Right ventricle myocardium superior (tissue), 1 donor: ENCODE measurements around the gene SEMA3F. TPM values are rescaled to one million over a fixed set of nuclear protein-coding genes. Genes with fewer than 3 reads are reported as not detected.
"Not testable (repeated sequence)": the region's sequence is repeated elsewhere in the genome, so short reads cannot be mapped to it uniquely, and the experiment has no call there.

Experiments used
- ATAC-seq: fragments of 200-7000 bp; cut with Tn5 transposase; one replicate; pipeline ENCODE4 v1.9.1; 2020; ENCODE audit warnings: mild to moderate bottlenecking; ENCODE audit not compliant: poor library complexity
- DNase-seq: peaks from one replicate; pipeline ENCODE4 v3.0.0-alpha.2; 2020
- intact Hi-C: fragments of 100-400 bp; cut with DNase I; formaldehyde crosslinking; loops from one replicate; pipeline ENCODE4 v1.11.2; 2022
- total RNA-seq: library from RNA; stranded (reverse); fragmentation: NEBNext Ultra II Directional; extraction: Animal tissue kit (Norgen Biotek cat#: 25700); gene quantifications from one replicate; pipeline ENCODE4 v1.2.1, GENCODE V29; 2021
- donor health status: DM: no; HTN: yes; CAD: no; lungs with severe emphysema.

SEMA3F gene
- total RNA-seq, 1 donor from 2014 or later = 10.8 TPM

DNA sequence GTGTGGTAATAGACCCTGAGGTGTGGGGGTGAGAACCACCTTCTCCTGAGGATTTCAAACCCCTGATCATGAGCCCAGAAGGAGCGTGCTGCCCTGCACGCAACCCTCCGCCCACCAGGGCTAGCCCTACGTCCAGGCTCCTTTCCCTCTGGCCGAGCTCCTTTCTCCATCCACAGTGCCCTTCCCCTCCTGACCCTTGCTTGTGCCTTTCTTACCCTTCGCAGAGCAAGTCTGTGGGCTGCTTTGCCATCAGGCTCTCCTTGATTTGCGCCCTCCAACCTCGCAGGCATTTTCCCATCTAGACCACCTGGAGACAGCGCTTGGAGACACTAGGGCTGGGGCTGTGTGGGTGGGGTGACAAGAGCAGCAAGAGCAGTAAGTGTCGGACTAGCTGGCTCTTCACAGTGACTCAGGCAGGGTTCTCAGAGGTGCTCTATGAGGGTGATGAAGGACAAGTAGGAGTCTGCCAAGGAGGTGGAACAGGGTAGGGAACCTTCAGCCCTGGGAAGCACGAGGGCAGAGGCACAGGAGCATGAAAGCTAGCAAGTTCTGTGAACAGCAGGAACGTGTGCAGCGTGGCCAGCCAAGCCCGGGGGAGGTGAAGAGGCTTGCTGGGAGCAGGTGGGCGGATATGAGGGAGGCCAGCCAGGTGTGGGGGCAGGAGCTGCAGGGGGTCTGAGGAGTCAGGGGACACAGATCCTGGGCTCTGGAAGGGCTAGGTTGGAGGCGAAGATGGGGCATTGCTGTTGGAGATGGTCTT lies 47.4 kb downstream of the SEMA3F start:
- intact Hi-C loops = no loop called here
- ATAC-seq = no peak
- DNase-seq = no peak

GRCh38 chr3:50203113-50203808 lies 48.1 kb downstream of the SEMA3F start:
- intact Hi-C loops = no loop called here
- DNase-seq (no peak), ATAC-seq (no peak)

DNA sequence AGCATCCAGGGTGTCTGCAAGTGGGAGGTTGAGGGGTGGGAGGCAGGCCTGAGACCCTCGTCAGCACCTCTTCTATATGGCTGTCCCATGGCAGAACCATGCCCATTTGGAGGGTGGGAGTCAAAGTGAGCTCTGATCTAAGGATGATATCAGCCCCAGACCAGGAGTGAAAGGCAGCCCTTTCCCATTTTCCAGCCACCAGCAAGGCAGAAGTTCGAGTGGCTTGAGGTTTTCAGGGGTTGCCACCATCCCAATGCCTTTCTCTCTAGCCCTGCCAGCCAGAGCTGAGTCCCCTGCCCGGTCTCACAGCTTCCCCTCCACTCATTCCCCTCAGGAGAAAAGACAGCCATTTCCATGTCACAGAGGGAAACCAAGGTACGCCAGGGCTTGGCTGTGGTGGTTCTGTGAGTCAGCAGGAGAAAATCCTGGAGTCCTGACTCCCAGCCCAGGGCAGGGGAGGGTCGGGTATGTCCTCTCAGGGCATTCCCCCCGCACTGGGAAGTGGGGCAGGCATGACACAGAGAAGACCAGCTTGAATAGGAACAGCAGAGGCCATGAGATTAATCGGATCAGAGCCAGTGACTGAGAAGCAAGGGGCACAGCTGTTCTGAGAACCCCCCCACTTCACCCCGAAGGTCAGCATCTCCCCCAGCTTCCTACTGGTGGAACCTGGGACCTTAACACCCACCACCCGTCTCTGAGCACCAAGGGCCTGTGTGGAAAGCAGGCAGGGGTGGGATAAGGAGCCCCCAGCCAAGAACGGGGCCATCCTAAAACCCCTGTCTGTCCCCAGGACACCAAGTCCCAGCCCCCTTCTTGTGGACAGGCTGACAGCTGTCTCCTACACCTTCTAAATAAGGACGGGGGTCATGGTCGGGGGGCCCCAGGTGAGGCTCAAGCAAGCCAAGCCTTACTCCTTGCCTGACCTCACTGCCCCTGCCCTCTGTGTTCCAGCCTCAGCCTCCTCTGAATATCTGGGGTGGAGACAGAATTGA lies 49.0 kb downstream of the SEMA3F start:
- no peak for ATAC-seq
- DNase-seq = no peak
- intact Hi-C loops = no loop called here

- ATAC-seq = peak; percentile 91
- no peak for DNase-seq
- intact Hi-C loops = no loop called here
Measured at GRCh38 chr3:50204804-50205412, 49.8 kb downstream of the SEMA3F start, which contains the start of gene SLC38A3. Gene SLC38A3 (plus strand): TSS chr3:50205271. CDS start chr3:50214200, 8,929 bp downstream.

- DNase-seq = peak; percentile 69
- peak; percentile 79 for ATAC-seq
- intact Hi-C loops = no loop called here
Measured at GRCh38 chr3:50205413-50206276, 50.5 kb downstream of the SEMA3F start.

DNA sequence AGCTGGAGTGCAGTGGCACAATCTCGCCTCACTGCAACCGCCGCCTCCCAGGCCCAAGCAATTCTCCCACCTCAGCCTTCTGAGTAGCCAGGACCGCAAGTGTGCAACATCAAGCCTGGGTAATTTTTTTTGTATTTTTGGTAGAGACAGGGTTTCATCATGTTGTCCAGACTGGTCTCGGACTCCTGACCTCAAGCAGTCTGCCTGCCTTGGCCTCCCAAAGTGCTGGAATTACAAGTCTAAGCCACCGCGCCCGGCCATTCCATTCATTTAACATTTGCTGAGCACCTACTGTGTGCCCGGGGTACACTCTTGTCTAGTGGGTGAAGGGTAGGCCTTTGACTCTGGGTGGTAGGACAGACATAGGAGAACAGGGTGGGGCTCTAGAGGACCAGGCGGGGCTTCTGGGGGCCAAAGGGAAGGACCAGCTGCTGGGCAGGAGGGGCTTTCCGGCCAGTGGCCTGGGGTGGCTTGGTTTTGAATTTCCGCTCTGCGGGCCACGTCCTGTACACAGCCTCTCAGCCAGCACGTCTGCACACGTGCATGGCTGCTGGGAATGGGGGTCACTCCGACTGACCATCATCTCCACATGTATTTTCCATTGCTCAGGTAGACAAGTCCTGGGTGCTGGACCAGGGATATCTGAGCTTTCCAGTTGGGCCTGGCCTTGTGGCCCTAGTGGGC lies 52.4 kb downstream of the SEMA3F start:
- DNase-seq (no peak), ATAC-seq (no peak)
- intact Hi-C loops = no loop called here

- DNase-seq (no peak), ATAC-seq (no peak)
- intact Hi-C loops = no loop called here
Measured at GRCh38 chr3:50208677-50209344, 53.7 kb downstream of the SEMA3F start.

- intact Hi-C loops = no loop called here
- no peak for DNase-seq
Measured at GRCh38 chr3:50210176-50210509, 55.0 kb downstream of the SEMA3F start.

DNA sequence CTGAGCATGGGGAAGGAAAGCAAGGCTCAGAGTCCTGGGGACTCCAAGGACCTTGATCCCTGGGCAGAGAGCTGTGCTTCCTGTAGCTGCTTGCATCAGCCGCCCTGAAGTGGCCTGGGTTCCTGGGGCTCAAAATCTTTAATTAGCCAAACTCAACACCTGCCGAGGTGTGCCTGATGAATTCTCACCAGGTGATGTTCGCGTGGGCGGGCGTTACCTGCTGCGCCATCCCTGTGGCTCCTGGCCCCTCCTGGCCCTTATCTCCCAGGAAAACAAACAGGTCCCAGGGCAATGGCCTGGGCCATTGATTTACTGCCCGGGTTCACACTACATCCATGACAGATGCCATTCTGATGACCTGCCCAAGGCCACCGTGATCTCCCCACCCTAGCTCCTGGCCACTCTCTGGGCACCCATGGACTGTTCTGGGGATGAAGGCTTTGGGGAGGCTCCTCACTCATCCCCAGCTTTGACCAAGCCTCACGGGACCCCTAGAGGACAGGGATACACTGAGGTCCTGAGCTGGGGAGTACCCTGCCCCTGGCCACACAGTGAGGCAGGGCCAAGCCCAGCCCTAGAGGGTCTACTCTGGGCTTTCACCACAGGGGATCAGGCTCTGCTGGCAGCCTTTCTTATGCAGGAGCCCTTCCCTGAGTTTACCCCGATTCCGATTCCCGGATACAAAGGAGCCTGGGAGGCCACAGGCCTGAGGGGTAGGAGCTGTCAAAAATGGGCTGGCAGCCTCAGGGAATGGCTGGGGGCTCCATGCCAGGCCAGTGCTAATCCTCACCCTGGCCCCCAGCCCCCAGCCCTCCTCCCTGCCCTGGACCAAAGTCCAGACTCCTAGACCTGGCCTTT lies 55.6 kb downstream of the SEMA3F start:
- DNase-seq = no peak
- ATAC-seq = no peak
- intact Hi-C loops = no loop called here

More at GRCh38 chr3:50210176-50210509, 55.0 kb downstream of the SEMA3F start:
- no peak for ATAC-seq

DNA sequence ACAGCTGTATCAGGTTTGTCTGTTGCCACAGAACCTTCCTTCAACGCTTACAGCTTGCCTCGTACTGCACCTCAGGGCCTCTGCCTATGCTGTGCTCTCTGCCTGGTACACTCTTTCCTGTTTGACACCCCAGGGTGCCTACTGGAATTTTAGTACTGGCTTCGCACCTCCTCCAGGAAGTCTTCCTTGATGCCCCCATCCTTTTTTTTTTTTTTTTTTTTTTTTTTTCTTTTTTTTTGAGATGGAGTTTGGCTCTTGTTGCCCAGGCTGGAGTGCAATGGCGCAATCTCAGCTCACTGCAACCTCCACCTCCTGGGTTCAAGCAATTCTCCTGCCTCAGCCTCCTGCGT lies 56.2 kb downstream of the SEMA3F start:
- ATAC-seq, intact Hi-C loops, DNase-seq: not testable (repeated sequence)

- DNase-seq = no peak
- intact Hi-C loops = no loop called here
- ATAC-seq = no peak
Measured at GRCh38 chr3:50211930-50212329, 56.8 kb downstream of the SEMA3F start.

DNA sequence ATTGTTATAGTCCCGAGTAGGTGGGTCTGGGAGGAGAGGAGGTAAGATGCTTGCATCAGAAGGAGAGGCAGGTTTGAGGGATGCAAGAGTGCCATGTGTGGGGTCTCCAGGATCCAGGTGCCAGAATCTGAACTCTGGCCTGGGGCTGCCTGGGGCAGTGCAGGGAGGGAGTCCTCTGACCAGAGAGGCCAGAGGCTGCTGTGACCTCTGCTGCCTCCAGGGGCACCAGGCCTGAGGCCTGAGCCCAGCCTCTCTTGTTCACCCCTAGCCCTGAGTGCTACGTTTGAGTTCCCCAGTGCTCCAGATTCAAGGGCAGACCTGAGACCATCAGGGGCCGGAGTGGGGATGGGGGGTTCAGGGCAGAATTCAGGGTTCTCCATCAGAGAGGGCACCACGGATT lies 57.4 kb downstream of the SEMA3F start:
- ATAC-seq = no peak
- intact Hi-C loops = no loop called here
- DNase-seq = no peak

GRCh38 chr3:50212971-50213370 lies 57.8 kb downstream of the SEMA3F start:
- ATAC-seq (no peak), DNase-seq (no peak)
- intact Hi-C loops = no loop called here

GRCh38 chr3:50213373-50213772 lies 58.2 kb downstream of the SEMA3F start:
- intact Hi-C loops = no loop called here
- no peak for DNase-seq
- no peak for ATAC-seq

DNA sequence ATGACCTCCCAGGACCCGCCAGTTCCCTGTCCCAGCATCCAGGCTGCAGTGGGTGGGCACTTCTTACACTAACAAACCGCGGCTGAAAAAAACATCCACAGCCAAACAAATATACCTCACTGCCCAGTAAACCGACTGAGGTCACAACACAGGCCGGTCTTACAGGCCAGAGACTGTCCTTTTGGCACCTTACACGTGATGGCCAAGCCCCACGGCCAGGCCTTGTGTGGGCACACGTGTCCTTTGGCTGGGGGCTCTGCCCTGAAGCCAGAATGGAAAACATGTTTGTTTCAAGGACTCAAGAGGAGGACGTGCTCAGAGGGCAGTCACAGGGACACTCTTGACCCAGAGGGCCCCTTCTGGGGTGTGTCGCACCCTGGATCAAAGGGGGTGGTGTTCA lies 59.7 kb downstream of the SEMA3F start:
- ATAC-seq = no peak
- DNase-seq = no peak
- intact Hi-C loops = no loop called here

DNA sequence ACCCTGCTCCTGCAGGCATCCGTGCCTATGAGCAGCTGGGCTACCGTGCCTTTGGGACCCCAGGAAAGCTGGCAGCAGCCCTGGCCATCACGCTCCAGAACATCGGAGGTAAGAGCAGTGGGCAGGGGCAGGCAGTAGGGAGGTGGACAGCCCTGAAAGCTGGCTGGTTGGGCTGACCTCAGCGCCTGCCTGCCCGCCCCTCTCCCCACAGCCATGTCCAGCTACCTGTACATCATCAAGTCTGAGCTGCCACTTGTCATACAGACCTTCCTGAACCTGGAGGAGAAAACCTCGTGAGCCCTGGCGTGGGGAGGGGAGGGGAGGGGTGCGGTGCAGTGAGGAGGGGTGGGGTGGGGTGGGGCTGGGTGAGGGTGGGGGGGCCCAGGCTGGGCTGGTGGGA lies 60.4 kb downstream of the SEMA3F start:
- ATAC-seq (no peak), DNase-seq (no peak)
- intact Hi-C loops = no loop called here
